GM18505 (cell line): ENCODE data around the gene L1CAM.

Source experiments
- ATAC-seq: cut with Tn5 transposase; IDR thresholded peaks from one replicate; pipeline ENCODE4 v1.9.1; 2021; ENCODE audit not compliant: unreplicated experiment
- POLR2A ChIP-seq: IDR thresholded peaks from 4 replicates; pipeline ENCODE4 v1.6.1; 2011; ENCODE audit warnings: borderline replicate concordance; ENCODE audit not compliant: insufficient read depth, insufficient read length; ENCODE audit errors: extremely low read depth

Gene L1CAM

DNA sequence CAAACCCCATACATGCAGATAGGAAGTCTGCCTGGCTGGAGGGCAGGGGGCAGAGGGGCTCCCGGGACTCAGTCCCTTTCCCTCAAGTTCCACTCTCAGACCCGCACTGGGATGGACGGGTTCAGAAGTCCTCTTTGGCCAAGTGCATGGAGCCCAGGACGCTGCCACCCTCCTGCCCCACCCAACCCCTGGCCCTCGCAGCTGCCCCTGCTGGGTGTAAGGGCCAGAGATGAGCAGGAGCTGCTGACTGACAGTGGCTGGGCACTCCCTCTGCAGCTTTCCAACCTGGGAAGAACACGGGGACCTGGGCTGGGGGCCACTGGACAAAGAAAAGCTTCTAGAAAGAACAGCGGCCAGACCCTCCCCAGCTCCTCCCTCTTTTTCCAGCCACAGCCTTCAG is 3.4 kb downstream of the L1CAM start:
- ATAC-seq: no peak
- TF ChIP-seq POLR2A: no peak

DNA sequence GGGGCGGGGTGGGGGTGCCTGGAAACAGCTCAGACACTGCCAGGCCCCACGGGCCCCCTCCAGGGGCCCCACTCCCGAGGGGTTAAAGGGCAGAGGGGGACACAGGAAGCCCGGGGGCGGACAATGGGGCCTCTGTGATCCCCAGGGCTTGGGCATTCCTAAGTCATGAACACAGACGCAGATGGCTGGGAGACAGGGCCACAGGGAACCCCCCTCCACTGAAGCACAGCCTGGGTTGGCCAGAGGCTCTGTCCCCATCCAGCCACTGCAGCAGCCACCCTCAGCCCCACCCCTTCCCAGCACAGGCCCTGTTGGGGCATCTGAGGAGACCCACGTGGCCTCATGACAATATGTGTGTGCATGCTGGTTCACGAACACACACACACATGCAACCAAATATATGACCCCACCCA is 3.9 kb downstream of the L1CAM start:
- ATAC-seq: no peak
- TF ChIP-seq POLR2A: no peak

DNA sequence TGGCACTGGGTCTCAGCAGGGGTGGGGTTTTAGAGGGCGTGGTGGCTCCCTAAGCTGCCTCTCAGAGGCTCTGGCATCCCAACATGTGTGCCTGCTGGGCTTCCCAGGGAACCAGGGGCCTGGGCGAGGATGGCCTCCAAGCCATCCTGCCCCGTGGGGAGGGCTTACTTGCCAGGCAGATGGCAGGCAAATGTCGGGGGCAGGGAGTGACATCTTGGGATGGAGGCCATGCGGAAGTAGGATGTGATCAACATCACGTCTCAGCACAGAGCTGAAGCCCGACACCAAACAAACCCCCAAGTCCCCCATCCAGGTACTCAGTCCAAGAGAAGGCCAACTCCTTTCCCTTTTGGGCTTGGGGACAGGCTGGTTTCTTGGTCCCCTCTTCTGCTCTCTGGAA is 4.7 kb downstream of the L1CAM start:
- TF ChIP-seq POLR2A: no peak
- ATAC-seq: no peak

DNA sequence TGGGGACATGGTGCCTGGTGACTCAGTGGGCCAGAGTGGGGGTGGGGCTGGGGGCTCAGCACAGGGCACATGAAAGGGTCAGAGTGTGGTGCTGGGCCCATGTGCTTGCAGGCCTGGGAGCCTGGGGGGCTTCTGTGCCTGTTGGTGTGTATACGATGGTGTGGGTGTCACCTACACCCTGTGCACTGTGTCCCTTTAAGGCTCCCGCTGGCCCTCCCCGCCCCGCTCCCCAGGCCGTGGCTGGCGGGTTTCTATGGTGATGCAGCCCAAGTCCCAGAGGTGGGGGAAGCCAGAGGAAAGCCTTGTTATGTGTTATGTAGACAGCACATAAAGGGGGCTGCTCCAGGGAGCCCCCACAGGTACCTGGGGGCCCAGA is 5.5 kb downstream of the L1CAM start:
- no peak for TF ChIP-seq POLR2A
- ATAC-seq: no peak

GRCh38 chrX:153879741-153880439 is 6.1 kb downstream of the L1CAM start:
- no peak for ATAC-seq
- no peak for TF ChIP-seq POLR2A

DNA sequence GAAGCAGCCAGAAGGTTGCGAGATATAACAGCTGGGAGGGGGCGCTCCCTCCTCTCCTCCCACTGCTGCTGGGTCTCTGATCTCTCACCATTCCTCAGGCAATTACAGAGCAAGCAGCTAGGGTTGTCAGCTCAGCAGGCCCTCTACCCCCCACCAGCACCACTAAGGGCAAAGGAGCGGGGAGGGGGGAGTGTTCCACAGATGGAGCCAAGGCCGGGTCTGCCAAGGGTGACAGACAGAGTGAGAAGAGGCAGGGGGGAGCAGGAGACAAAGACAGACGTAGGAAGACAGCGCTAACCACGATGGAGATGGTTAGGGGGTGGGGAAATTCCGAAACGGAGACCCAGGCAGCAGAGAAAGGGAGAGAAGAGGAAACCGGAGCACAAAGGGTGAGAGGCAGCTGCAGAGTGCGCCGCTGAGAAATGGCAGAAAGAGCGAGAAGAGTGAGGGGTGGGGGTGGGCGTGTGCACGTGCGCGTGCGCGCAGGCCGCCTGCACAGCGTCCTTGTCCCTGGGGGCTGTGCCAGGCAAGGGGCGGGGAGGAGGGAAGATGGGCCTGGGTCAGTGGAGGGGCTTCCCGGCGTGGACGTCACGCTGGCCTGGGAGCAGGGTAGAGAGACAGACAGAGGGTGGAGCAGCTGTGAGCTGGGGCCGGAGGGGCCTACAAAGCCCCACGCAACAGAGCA is 6.9 kb downstream of the L1CAM start:
- ATAC-seq: no peak
- no peak for TF ChIP-seq POLR2A

DNA sequence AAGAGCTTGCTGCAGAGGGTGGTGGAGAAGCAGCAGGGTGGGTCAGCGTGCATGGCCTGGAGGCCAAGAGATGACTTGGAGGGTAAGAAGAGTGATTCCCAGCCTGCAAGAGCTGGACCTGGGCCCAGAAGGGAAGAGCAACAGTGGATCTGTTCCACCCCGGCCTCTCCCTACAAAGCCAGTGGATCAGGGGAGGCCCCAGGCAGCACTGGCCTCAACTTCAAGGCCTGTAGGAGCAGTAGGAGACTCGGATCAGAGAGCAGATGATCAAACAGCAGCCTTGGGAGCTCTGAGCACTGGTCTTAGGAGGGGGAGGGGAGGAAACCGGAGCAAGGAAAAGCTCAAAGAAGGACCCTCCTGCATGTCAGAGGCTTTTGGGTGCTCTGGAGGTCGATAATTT is 7.6 kb downstream of the L1CAM start:
- TF ChIP-seq POLR2A: no peak
- no peak for ATAC-seq

GRCh38 chrX:153877571-153878261 is 8.3 kb downstream of the L1CAM start:
- ATAC-seq: no peak
- no peak for TF ChIP-seq POLR2A

GRCh38 chrX:153876112-153876491 is 9.9 kb downstream of the L1CAM start:
- no peak for ATAC-seq
- TF ChIP-seq POLR2A: no peak

DNA sequence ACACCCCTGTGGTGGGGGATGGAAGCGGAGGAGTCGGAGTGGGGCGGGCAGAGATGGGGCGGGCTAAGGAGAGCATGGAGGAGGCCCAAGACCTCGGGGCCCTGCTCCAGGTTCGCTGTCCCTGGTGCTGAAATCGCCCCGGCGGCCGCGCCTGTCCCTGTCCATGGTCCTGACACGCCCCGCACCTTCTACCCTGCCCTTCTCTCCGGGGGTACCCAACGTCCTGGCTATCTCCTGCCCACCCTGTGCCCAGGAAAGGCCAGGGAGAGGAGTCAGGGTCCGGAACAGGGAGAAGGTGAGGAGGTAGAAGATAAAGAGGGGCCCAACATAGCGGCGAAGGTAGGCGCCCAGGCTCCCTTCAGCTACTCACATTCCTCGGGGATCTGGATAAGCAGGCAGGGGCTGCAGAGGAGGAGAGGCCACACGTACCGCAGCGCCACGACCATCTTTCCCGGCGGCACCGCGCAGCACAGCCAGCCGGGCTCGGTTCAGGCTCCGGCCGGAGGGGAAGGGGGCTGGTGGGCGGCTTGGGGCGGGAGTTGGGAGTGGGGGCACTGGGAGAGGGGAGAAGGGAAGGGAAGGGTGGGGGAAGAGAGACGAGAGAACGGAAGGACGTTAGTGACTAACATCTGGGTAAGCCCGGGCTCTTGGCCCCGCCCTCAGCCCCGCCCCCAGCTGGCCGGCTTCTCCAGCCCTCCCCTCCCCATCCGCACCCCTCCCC is 10.4 kb downstream of the L1CAM start:
- no peak for TF ChIP-seq POLR2A
- no peak for ATAC-seq

- ATAC-seq: no peak
- no peak for TF ChIP-seq POLR2A
These were observed 11.4 kb downstream of the L1CAM start for GRCh38 chrX:153874366-153875125.

- ATAC-seq: no peak
- no peak for TF ChIP-seq POLR2A
These were observed 11.9 kb downstream of the L1CAM start for GRCh38 chrX:153874085-153874365.

DNA sequence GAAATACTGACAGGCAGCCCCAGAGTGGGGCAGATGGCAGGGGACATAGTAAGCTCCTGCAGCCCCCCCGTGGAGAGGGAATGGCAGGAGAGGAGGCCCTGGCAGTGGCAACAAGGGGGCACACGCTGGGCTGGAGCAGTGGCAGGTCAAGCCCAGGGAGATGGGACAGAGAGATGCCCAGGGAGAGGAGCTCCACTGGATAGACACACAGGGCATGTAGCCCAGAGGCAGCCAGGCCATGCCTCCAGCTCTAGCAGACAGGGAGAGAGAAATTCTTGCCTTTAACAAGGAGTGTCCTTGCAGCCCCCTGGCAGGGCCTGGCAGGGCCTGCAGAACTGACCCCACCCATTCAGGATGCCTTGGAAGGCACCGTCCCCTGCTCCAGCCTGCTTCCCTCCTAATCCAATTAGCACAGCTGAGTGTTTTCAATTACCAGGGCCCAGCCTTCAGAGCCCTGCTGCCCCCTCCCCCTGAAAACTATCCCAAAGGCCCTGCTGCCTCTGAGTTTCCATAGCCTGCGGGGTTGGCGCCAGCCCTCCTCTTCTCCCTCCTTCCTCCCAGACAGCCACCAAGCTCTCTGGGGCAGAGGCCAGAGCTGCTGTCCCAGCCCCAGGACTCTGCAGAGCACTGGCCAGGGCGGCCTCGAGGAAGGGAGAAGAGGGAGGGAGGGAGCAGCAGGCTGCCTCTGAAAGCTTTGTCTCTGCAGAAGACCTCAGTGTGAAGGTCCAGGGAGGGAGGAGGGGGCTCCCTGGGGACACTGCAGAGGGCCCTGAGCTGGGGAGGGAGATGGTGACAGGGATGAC is 12.5 kb downstream of the L1CAM start:
- ATAC-seq: no peak

More for the DNA sequence above, 12.5 kb downstream of the L1CAM start:
- TF ChIP-seq POLR2A: no peak
